CD4-positive, alpha-beta T cell treated with Interleukin-6 for 4 hours (primary cell): ENCODE measurements around the gene UBE2A.

ENCODE experiments used
- DNase-seq: peaks from one replicate; pipeline ENCODE4 v3.0.0-alpha.2; 2020; ENCODE audit warnings: mixed read lengths

Gene UBE2A

GRCh38 chrX:119614776-119615175 lies 40.4 kb downstream of the UBE2A start:
- DNase-seq, result no peak

- DNase-seq, result no peak
Measured at GRCh38 chrX:119617517-119618164, 43.3 kb downstream of the UBE2A start.

DNA sequence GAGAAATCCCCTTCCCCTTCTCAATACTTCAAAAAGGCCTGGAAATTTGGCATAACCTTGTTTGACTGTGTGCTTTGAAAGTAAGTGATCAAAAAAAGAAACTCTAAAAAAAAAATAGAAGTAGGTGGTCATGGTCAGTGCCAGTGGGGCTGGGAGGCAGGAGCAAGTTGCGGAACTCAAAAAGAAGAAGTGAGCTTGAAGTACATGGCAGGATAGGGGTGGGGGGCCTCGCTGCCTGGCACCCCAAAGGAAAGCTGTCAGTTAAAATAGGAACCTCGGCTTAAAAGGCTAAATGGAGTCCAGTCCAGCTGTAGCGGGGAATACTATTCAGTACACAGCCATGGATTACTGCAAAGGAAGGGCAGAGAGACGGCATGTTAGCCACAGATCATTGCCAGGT lies 44.1 kb downstream of the UBE2A start:
- DNase-seq, result no peak

DNA sequence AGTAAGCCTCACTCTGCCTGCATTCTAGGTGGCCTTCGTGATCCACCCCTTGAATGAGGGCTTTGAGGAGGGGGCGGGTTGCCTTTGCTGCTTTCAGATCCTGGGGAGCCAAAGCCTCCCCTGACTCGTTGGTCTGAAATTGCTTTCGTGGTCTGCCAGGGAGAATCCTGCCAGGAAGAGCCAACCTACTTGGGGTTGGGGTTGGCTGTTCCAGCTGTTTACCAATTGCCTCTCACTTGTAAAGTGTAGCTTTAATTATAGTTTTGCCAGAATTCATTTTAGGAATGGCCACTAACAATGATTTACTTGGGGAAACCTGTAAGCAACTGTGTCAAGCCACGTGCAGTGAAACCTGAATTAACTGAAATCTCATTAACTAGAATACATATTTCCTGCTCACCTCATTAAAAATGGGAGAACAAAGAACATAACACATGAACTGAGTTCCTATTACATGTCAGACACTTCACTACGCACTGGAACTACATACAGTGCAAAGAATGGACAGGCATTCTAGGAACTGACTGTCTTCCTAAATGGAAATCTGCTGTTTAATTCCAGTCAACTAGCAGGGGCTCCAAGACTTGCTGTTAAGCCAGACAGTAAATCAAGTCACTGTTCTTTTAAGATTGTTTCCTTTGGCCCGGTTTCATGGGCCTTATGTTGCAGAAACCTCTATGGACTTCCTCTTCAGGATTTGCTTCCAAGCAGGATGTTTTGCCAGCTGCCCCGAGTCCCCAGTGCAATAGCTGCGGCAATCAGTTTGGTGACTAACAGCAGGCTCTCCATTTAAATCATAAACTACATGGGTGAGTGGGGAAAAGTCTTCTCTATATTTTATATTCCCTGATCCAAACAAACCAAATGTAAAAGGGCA lies 48.2 kb downstream of the UBE2A start:
- no peak for DNase-seq

GRCh38 chrX:119624417-119624816 lies 50.1 kb downstream of the UBE2A start:
- DNase-seq, result no peak

- no peak for DNase-seq
Measured at GRCh38 chrX:119624951-119625668, 50.7 kb downstream of the UBE2A start.

- DNase-seq, result no peak
Measured at GRCh38 chrX:119625843-119626242, 51.5 kb downstream of the UBE2A start.
